Measurements from ENCODE around the gene TMEM116. TPM values are rescaled to one million over a fixed set of nuclear protein-coding genes. Genes with fewer than 3 reads are reported as not detected.

TMEM116 gene
- polyA plus RNA-seq, 3 donors from 2014 or later: 11.2 to 15.1 (median 11.8) TPM

GRCh38 chr12:111887926-111888745 lies 124.8 kb downstream of the TMEM116 start:
- DNase-seq: no peak
- Mint-ChIP-seq H3K4me3 (no peak overlapping the region), H3K4me1 (no peaks in the 10 kb centered on the region), H3K27ac (peak overlapping the region in 1 of 6 donors; percentile 14), H3K27me3 (ENCODE audit: low read depth in 3 of 3) (peaks cover 0 to 2% (median 0%) of the 10 kb centered on the region in 3 donors), H3K36me3 (peaks cover 18 to 64% (median 28%) of the 10 kb centered on the region in 3 donors), H3K9me3 (no peaks in the 10 kb centered on the region)

- H3K27ac Mint-ChIP-seq: peak overlapping the region in 1 of 6 donors; percentile 9
These were observed 126.1 kb downstream of the TMEM116 start for GRCh38 chr12:111886662-111887545.

GRCh38 chr12:111881716-111882115 lies 131.2 kb downstream of the TMEM116 start:
- peaks cover 12 to 56% (median 19%) of the 10 kb centered on the region in 3 donors for H3K36me3 Mint-ChIP-seq
- H3K9me3 Mint-ChIP-seq: no peaks in the 10 kb centered on the region
- DNase-seq: no peak
- peaks cover 0 to 3% (median 0%) of the 10 kb centered on the region in 3 donors for H3K27me3 Mint-ChIP-seq (ENCODE audit: low read depth in 3 of 3)
- no peak overlapping the region for H3K27ac Mint-ChIP-seq
- no peaks in the 10 kb centered on the region for H3K4me1 Mint-ChIP-seq
- no peak overlapping the region for H3K4me3 Mint-ChIP-seq

More at GRCh38 chr12:111886662-111887545, 126.1 kb downstream of the TMEM116 start:
- Mint-ChIP-seq H3K4me1 (no peaks in the 10 kb centered on the region), H3K9me3 (no peaks in the 10 kb centered on the region), H3K4me3 (no peak overlapping the region), H3K36me3 (peaks cover 21 to 61% (median 27%) of the 10 kb centered on the region in 3 donors), H3K27me3 (ENCODE audit: low read depth in 3 of 3) (peaks cover 0 to 3% (median 0%) of the 10 kb centered on the region in 3 donors)
- DNase-seq: no peak

Other genes starting within 250 kb of the TMEM116 start
- gene ALDH2, start 246.2 kb downstream of the TMEM116 start, polyA plus RNA-seq: 10 to 100 TPM in 1 of 3 donors, 1 to 10 TPM in 2; 1.7 to 18.7 (median 8.2) TPM
- 10 to 100 TPM; 25.1 to 39.1 (median 36.7) TPM for gene MAPKAPK5, start 170.9 kb downstream of the TMEM116 start, polyA plus RNA-seq
- gene ERP29, start 261 bp upstream of the TMEM116 start, polyA plus RNA-seq: 100 to 1,000 TPM; 106 to 137 (median 119) TPM
- 10 to 100 TPM in 1 of 3 donors, 1 to 10 TPM in 2; 3.9 to 20.3 (median 9.4) TPM for gene NAA25, start 95.6 kb upstream of the TMEM116 start, polyA plus RNA-seq
- 10 to 100 TPM; 46.2 to 84.6 (median 79.5) TPM for gene TRAFD1, start 112.4 kb upstream of the TMEM116 start, polyA plus RNA-seq